GM12864 (cell line): ENCODE measurements around the gene CCDC167.
A peak's percentile ranks its signal among the peaks of the same experiment; 100 is the strongest.

Source experiments
- DNase-seq: peaks from one replicate; pipeline ENCODE4 v3.0.0-alpha.2; 2011; ENCODE audit warnings: low read depth
- H3K4me3 ChIP-seq: 2 replicates; pipeline ENCODE4 v1.5.1; 2011; ENCODE audit warnings: mild to moderate bottlenecking, low read depth, low read length, control low read depth
- CTCF ChIP-seq: IDR thresholded peaks from 2 replicates; pipeline ENCODE4 v1.5.1; 2011; ENCODE audit warnings: low read depth, mild to moderate bottlenecking, moderate library complexity, low read length, control low read depth, inconsistent platforms; ENCODE audit errors: missing control alignments

Gene CCDC167

GRCh38 chr6:37442416-37443215 is 57.1 kb downstream of the CCDC167 start:
- H3K4me3 ChIP-seq, result no peak overlapping the region
- TF ChIP-seq CTCF, result no peak
- no peak for DNase-seq

- DNase-seq, result no peak
These were observed 58.0 kb downstream of the CCDC167 start for GRCh38 chr6:37441651-37442050.

GRCh38 chr6:37438930-37439329 is 60.8 kb downstream of the CCDC167 start:
- H3K4me3 ChIP-seq, result no peak overlapping the region
- no peak for DNase-seq
- TF ChIP-seq CTCF, result no peak

More at GRCh38 chr6:37441651-37442050, 58.0 kb downstream of the CCDC167 start:
- H3K4me3 ChIP-seq, result no peak overlapping the region
- TF ChIP-seq CTCF, result no peak

GRCh38 chr6:37435816-37436215 is 63.9 kb downstream of the CCDC167 start:
- H3K4me3 ChIP-seq, result no peak overlapping the region
- TF ChIP-seq CTCF, result no peak
- DNase-seq, result no peak

GRCh38 chr6:37435373-37435772 is 64.3 kb downstream of the CCDC167 start:
- no peak for TF ChIP-seq CTCF
- DNase-seq, result no peak
- H3K4me3 ChIP-seq, result no peak overlapping the region

GRCh38 chr6:37433657-37434271 is 65.9 kb downstream of the CCDC167 start:
- H3K4me3 ChIP-seq, result peak overlapping the region; percentile 60
- no peak for TF ChIP-seq CTCF
- DNase-seq, result peak; percentile 37
